Measurements from ENCODE around the gene DUSP6. TPM values are rescaled to one million over a fixed set of nuclear protein-coding genes. Genes with fewer than 3 reads are reported as not detected.
A peak's percentile ranks its signal among the peaks of the same experiment; 100 is the strongest.

Gene DUSP6
- total and polyA plus RNA-seq, 2 of the 13 experiments (the other 11 are each of a cell fraction or from before 2014, with no cell fraction given): 40.9 to 161 TPM

- no peak for TF ChIP-seq ZMAT5 (CRISPR knock-in tag; IDR thresholded peaks at IDR 0.05; ENCODE audit: borderline replicate concordance, low read depth)
- TF ChIP-seq DMTF1 (CRISPR knock-in tag; IDR thresholded peaks at IDR 0.05): no peak
- no peak for TF ChIP-seq PHF5A (CRISPR knock-in tag; IDR thresholded peaks at IDR 0.05; ENCODE audit: low read depth, unreplicated experiment)
- TF ChIP-seq ZNF773 (CRISPR knock-in tag; IDR thresholded peaks at IDR 0.05; ENCODE audit: borderline replicate concordance): no peak
- TF ChIP-seq ZNF180 (CRISPR knock-in tag; IDR thresholded peaks at IDR 0.05; ENCODE audit: borderline replicate concordance, low read depth): no peak
- TF ChIP-seq ZNF275 (CRISPR knock-in tag; IDR thresholded peaks at IDR 0.05; ENCODE audit: borderline replicate concordance): no peak
- no peak for TF ChIP-seq SMARCC2 (IDR thresholded peaks at IDR 0.05)
- TF ChIP-seq, protein P1, sequence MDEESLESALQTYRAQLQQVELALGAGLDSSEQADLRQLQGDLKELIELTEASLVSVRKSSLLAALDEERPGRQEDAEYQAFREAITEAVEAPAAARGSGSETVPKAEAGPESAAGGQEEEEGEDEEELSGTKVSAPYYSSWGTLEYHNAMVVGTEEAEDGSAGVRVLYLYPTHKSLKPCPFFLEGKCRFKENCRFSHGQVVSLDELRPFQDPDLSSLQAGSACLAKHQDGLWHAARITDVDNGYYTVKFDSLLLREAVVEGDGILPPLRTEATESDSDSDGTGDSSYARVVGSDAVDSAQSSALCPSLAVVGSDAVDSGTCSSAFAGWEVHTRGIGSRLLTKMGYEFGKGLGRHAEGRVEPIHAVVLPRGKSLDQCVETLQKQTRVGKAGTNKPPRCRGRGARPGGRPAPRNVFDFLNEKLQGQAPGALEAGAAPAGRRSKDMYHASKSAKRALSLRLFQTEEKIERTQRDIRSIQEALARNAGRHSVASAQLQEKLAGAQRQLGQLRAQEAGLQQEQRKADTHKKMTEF (CRISPR knock-in tag; IDR thresholded peaks at IDR 0.05): peak; percentile 91
- peak; percentile 48; the same call in 1 of the 2 replicates for TF ChIP-seq ZNF281 (CRISPR knock-in tag; IDR thresholded peaks at IDR 0.05; ENCODE audit: borderline replicate concordance)
- TF ChIP-seq, protein P2, sequence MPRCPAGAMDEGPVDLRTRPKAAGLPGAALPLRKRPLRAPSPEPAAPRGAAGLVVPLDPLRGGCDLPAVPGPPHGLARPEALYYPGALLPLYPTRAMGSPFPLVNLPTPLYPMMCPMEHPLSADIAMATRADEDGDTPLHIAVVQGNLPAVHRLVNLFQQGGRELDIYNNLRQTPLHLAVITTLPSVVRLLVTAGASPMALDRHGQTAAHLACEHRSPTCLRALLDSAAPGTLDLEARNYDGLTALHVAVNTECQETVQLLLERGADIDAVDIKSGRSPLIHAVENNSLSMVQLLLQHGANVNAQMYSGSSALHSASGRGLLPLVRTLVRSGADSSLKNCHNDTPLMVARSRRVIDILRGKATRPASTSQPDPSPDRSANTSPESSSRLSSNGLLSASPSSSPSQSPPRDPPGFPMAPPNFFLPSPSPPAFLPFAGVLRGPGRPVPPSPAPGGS (CRISPR knock-in tag; IDR thresholded peaks at IDR 0.05): no peak
- no peak for TF ChIP-seq ZKSCAN5 (CRISPR knock-in tag; IDR thresholded peaks at IDR 0.05)
- peak; percentile 66 for TF ChIP-seq TEAD3 (CRISPR knock-in tag; optimal IDR thresholded peaks at IDR 0.05; ENCODE audit: borderline replicate concordance)
- TF ChIP-seq TOE1 (CRISPR knock-in tag; IDR thresholded peaks at IDR 0.05): 0 out of 2 replicates have a peak, but pooled peaks have one; percentile 32
- peak; percentile 93 for TF ChIP-seq PHF21A (CRISPR knock-in tag; IDR thresholded peaks at IDR 0.05)
- no peak for TF ChIP-seq ZNF343 (CRISPR knock-in tag; IDR thresholded peaks at IDR 0.05)
- TF ChIP-seq ZNF607 (CRISPR knock-in tag; IDR thresholded peaks at IDR 0.05; ENCODE audit: borderline replicate concordance): no peak
- TF ChIP-seq, protein P3, sequence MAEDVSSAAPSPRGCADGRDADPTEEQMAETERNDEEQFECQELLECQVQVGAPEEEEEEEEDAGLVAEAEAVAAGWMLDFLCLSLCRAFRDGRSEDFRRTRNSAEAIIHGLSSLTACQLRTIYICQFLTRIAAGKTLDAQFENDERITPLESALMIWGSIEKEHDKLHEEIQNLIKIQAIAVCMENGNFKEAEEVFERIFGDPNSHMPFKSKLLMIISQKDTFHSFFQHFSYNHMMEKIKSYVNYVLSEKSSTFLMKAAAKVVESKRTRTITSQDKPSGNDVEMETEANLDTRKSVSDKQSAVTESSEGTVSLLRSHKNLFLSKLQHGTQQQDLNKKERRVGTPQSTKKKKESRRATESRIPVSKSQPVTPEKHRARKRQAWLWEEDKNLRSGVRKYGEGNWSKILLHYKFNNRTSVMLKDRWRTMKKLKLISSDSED (CRISPR knock-in tag; IDR thresholded peaks at IDR 0.05): no peak
Observed at GRCh38 chr12:89383235-89384049, 31.1 kb upstream of the DUSP6 start (continued).
